ENCODE measurements around the gene KRT2.

DNA sequence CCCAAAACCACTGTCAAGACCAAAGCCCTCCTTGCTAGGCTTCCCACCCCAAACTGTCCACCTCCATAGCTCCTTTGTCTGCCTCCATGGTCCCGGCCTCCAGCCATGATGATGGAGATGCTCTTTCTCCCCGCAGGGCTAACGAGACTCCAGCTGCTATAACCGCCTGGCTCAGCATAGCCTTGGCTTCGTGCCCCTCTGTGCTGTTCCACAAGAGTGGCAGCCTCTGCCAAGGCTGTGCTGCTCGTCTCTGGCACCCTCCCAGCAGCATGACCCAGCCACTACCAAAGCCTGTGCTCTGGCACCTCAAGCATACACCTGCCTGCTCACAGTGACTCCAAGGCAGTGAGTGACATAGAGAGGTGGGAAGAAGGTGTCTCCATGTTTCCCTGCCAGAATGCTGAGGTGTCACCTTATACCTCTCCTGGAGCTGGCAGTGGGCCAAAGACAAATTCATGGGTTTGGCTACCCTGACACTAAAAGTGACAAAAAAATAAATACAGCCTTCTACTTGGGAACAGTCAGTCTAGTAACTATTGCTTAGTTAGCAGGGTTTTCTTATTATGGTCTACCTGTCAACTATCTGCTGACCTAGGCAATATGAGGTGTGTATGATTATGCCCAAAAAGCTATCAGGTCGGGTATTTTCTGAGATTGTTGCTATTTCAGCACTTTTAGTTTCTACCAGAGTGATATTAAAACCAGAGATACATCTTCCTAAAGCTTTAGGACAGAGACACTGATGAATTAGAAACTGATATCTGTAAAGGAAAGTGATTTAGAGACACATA is 17.6 kb downstream of the KRT2 start:
- TF ChIP-seq EP300 (IDR thresholded peaks at IDR 0.05): no peak
- TF ChIP-seq, protein P1, sequence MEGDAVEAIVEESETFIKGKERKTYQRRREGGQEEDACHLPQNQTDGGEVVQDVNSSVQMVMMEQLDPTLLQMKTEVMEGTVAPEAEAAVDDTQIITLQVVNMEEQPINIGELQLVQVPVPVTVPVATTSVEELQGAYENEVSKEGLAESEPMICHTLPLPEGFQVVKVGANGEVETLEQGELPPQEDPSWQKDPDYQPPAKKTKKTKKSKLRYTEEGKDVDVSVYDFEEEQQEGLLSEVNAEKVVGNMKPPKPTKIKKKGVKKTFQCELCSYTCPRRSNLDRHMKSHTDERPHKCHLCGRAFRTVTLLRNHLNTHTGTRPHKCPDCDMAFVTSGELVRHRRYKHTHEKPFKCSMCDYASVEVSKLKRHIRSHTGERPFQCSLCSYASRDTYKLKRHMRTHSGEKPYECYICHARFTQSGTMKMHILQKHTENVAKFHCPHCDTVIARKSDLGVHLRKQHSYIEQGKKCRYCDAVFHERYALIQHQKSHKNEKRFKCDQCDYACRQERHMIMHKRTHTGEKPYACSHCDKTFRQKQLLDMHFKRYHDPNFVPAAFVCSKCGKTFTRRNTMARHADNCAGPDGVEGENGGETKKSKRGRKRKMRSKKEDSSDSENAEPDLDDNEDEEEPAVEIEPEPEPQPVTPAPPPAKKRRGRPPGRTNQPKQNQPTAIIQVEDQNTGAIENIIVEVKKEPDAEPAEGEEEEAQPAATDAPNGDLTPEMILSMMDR (IDR thresholded peaks at IDR 0.05): no peak
- no peak for TF ChIP-seq POLR2A (IDR thresholded peaks at IDR 0.05)
- no peak for TF ChIP-seq POLR2AphosphoS5 (IDR thresholded peaks at IDR 0.05)
